Nephron progenitor cell (in vitro differentiated cells): ENCODE data around the gene DDX42.

Source experiments
- DNase-seq: peaks from one replicate; pipeline ENCODE4 v3.0.0; 2021
- H3K27ac Mint-ChIP-seq: 2 replicates; pipeline ENCODE4 v1.8.0; 2021; ENCODE audit warnings: mild to moderate bottlenecking, moderate library complexity, mixed read lengths
- H3K27me3 Mint-ChIP-seq: 2 replicates; pipeline ENCODE4 v1.8.0; 2021; ENCODE audit warnings: mild to moderate bottlenecking, low read depth, mixed read lengths; ENCODE audit not compliant: poor library complexity
- H3K36me3 Mint-ChIP-seq: 2 replicates; pipeline ENCODE4 v1.8.0; 2021; ENCODE audit warnings: low read depth, mixed read lengths
- H3K4me1 Mint-ChIP-seq: 2 replicates; pipeline ENCODE4 v1.8.0; 2021; ENCODE audit warnings: mixed read lengths
- H3K4me3 Mint-ChIP-seq: 2 replicates; pipeline ENCODE4 v1.8.0; 2021; ENCODE audit warnings: mild to moderate bottlenecking, moderate library complexity, mixed read lengths
- H3K9me3 Mint-ChIP-seq: 2 replicates; pipeline ENCODE4 v1.8.0; 2021; ENCODE audit warnings: mild to moderate bottlenecking, moderate library complexity, mixed read lengths
- CTCF ChIP-seq: fragments of 200-600 bp; sonication (generic); IDR thresholded peaks from 2 replicates; pipeline ENCODE4 v1.5.0; 2021; ENCODE audit warnings: antibody characterized with exemption

Gene DDX42

GRCh38 chr17:63816669-63817068, 42.7 kb downstream of the DDX42 start:
- TF ChIP-seq CTCF, result no peak
- no peak overlapping the region for H3K27ac Mint-ChIP-seq
- H3K27me3 Mint-ChIP-seq, result no peaks in the 10 kb centered on the region

GRCh38 chr17:63817736-63818385, 43.9 kb downstream of the DDX42 start:
- Mint-ChIP-seq H3K9me3 (no peaks in the 10 kb centered on the region), H3K4me3 (no peak overlapping the region), H3K4me1 (no peaks in the 10 kb centered on the region), H3K36me3 (peaks cover 94% of the 10 kb centered on the region), H3K27me3 (no peaks in the 10 kb centered on the region), H3K27ac (peak overlapping the region; percentile 63)
- DNase-seq, result no peak
- TF ChIP-seq CTCF, result no peak

More at GRCh38 chr17:63816669-63817068, 42.7 kb downstream of the DDX42 start:
- H3K4me3 Mint-ChIP-seq, result no peak overlapping the region
- H3K4me1 Mint-ChIP-seq, result no peaks in the 10 kb centered on the region
- H3K9me3 Mint-ChIP-seq, result no peaks in the 10 kb centered on the region
- peaks cover 92% of the 10 kb centered on the region for H3K36me3 Mint-ChIP-seq
- DNase-seq, result no peak

- Mint-ChIP-seq H3K4me3 (no peak overlapping the region), H3K4me1 (peaks cover 7% of the 10 kb centered on the region), H3K27me3 (no peaks in the 10 kb centered on the region), H3K36me3 (peaks cover 92% of the 10 kb centered on the region), H3K27ac (no peak overlapping the region), H3K9me3 (no peaks in the 10 kb centered on the region)
- DNase-seq, result no peak
- TF ChIP-seq CTCF, result no peak
Observed at GRCh38 chr17:63819131-63819530, 45.2 kb downstream of the DDX42 start.

GRCh38 chr17:63819585-63820537, 45.9 kb downstream of the DDX42 start:
- peaks cover 8% of the 10 kb centered on the region for H3K4me1 Mint-ChIP-seq
- H3K36me3 Mint-ChIP-seq, result peaks cover 92% of the 10 kb centered on the region
- TF ChIP-seq CTCF, result no peak
- H3K4me3 Mint-ChIP-seq, result no peak overlapping the region
- H3K9me3 Mint-ChIP-seq, result no peaks in the 10 kb centered on the region
- no peaks in the 10 kb centered on the region for H3K27me3 Mint-ChIP-seq
- H3K27ac Mint-ChIP-seq, result peak overlapping the region; percentile 87
- DNase-seq, result no peak

GRCh38 chr17:63820963-63821561, 47.1 kb downstream of the DDX42 start:
- TF ChIP-seq CTCF, result no peak
- no peak overlapping the region for H3K4me3 Mint-ChIP-seq
- H3K27ac Mint-ChIP-seq, result peak overlapping the region; percentile 26
- no peaks in the 10 kb centered on the region for H3K9me3 Mint-ChIP-seq
- H3K27me3 Mint-ChIP-seq, result no peaks in the 10 kb centered on the region
- peaks cover 16% of the 10 kb centered on the region for H3K4me1 Mint-ChIP-seq
- DNase-seq, result no peak
- peaks cover 87% of the 10 kb centered on the region for H3K36me3 Mint-ChIP-seq
